ENCODE measurements around the gene GNAL.
"Not testable (repeated sequence)": the region's sequence is repeated elsewhere in the genome, so short reads cannot be mapped to it uniquely, and the experiment has no call there.

Gene GNAL

GRCh38 chr18:11688972-11689668, at the start of gene GNAL:
TSS of gene GNAL (plus strand) at chr18:11689264. CDS start at chr18:11689564, 300 bp downstream.
- Histone ChIP-seq H3K9ac (ENCODE audit: insufficient read length) (no peak within 1 kb of the TSS), H3K4me3 (peak within 1 kb of the TSS; percentile 85), H3K27ac (no peak within 1 kb of the TSS), H3K36me3 (ENCODE audit: insufficient read depth, low read length) (no peaks in the 10 kb centered on the region), H3K9me3 (ENCODE audit: low read depth, low read length) (no peaks in the 10 kb centered on the region)
- TF ChIP-seq EZH2 (IDR thresholded peaks at IDR 0.05): no peak
- TF ChIP-seq FOXP2 (optimal IDR thresholded peaks at IDR 0.05; ENCODE audit: control extremely low read depth, extremely low read length, insufficient read depth): no peak
- TF ChIP-seq POLR2AphosphoS5 (IDR thresholded peaks at IDR 0.05; ENCODE audit: borderline replicate concordance, low read depth, low read length): no peak
- DNase-seq (ENCODE audit: low read depth, low spot score): peak; percentile 18

DNA sequence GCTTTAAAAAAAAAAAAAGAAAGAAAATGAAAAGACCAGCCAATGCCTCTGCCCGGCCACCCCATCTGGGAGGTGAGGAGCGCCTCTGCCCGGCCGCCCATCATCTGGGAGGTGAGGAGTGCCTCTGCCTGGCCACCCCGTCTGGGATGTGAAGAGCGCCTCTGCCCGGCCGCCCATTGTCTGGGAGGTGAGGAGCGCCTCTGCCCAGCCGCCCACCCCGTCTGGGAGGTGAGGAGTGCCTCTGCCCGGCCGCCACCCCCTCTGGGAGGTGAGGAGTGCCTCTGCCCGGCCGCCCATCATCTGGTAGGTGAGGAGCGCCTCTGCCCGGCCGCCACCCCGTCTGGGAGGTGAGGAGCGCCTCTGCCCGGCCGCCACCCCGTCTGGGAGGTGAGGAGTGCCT, 41.8 kb upstream of the GNAL start:
- not testable (repeated sequence) for H3K9me3 ChIP-seq (ENCODE audit: low read depth, low read length); H3K27ac ChIP-seq; DNase-seq (ENCODE audit: low read depth, low spot score); H3K4me3 ChIP-seq; H3K9ac ChIP-seq (ENCODE audit: insufficient read length); H3K36me3 ChIP-seq (ENCODE audit: insufficient read depth, low read length)

DNA sequence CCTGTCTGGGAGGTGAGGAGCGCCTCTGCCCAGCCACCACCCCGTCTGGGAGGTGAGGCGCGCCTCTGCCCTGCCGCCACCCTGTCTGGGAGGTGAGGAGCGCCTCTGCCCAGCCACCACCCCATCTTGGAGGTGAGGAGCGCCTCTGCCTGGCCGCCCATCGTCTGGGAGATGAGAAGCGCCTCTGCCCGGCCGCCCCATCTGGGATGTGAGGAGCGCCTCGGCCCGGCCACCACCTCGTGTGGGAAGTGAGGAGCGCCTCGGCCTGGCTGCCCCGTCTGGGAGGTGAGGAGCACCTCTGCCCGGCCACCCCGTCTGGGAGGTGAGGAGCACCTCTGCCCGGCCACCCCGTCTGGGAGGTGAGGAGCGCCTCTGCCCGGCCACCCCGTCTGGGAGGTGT, 41.3 kb upstream of the GNAL start:
- H3K9me3 ChIP-seq (ENCODE audit: low read depth, low read length); H3K36me3 ChIP-seq (ENCODE audit: insufficient read depth, low read length); H3K27ac ChIP-seq; H3K9ac ChIP-seq (ENCODE audit: insufficient read length); H3K4me3 ChIP-seq; DNase-seq (ENCODE audit: low read depth, low spot score): not testable (repeated sequence)

DNA sequence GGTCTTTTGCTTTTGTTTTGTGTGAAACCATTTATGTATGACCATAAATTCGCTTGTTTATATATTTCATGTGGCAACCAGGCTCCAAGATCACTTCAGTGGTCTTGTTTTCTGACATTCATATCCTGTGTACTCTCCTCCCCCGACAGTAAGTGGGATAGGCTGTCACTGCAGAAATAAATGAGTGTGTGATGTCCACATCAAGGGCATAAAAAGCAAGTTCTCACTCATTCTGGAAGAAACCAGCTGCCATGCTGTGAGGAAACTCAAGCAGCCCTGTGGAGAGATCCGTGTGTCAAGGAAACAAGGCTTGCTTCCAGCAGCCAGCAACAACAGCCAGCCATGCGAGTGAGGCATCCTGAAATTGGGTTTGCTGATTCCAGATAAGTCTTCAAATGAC, 39.2 kb upstream of the GNAL start:
- H3K36me3 ChIP-seq (ENCODE audit: insufficient read depth, low read length): no peaks in the 10 kb centered on the region
- DNase-seq (ENCODE audit: low read depth, low spot score): no peak
- no peak overlapping the region for H3K27ac ChIP-seq
- H3K9ac ChIP-seq (ENCODE audit: insufficient read length): no peak overlapping the region
- TF ChIP-seq POLR2AphosphoS5 (IDR thresholded peaks at IDR 0.05; ENCODE audit: borderline replicate concordance, low read depth, low read length): no peak
- no peaks in the 10 kb centered on the region for H3K9me3 ChIP-seq (ENCODE audit: low read depth, low read length)
- no peak overlapping the region for H3K4me3 ChIP-seq

GRCh38 chr18:11651899-11652298, 37.2 kb upstream of the GNAL start:
- Histone ChIP-seq H3K27ac (no peak overlapping the region), H3K9ac (ENCODE audit: insufficient read length) (no peak overlapping the region), H3K9me3 (ENCODE audit: low read depth, low read length) (no peaks in the 10 kb centered on the region), H3K36me3 (ENCODE audit: insufficient read depth, low read length) (no peaks in the 10 kb centered on the region), H3K4me3 (no peak overlapping the region)
- DNase-seq (ENCODE audit: low read depth, low spot score): no peak
- TF ChIP-seq POLR2AphosphoS5 (IDR thresholded peaks at IDR 0.05; ENCODE audit: borderline replicate concordance, low read depth, low read length): no peak
- no peak for TF ChIP-seq FOXP2 (optimal IDR thresholded peaks at IDR 0.05; ENCODE audit: control extremely low read depth, extremely low read length, insufficient read depth)
- no peak for TF ChIP-seq EZH2 (IDR thresholded peaks at IDR 0.05)

- Histone ChIP-seq H3K9me3 (ENCODE audit: low read depth, low read length) (no peaks in the 10 kb centered on the region), H3K27ac (no peak overlapping the region), H3K9ac (ENCODE audit: insufficient read length) (no peak overlapping the region), H3K36me3 (ENCODE audit: insufficient read depth, low read length) (no peaks in the 10 kb centered on the region), H3K4me3 (no peak overlapping the region)
- TF ChIP-seq EZH2 (IDR thresholded peaks at IDR 0.05): no peak
- no peak for TF ChIP-seq FOXP2 (optimal IDR thresholded peaks at IDR 0.05; ENCODE audit: control extremely low read depth, extremely low read length, insufficient read depth)
- no peak for TF ChIP-seq POLR2AphosphoS5 (IDR thresholded peaks at IDR 0.05; ENCODE audit: borderline replicate concordance, low read depth, low read length)
- no peak for DNase-seq (ENCODE audit: low read depth, low spot score)
Measured at GRCh38 chr18:11653521-11653920, 35.5 kb upstream of the GNAL start.

- no peak overlapping the region for H3K9ac ChIP-seq (ENCODE audit: insufficient read length)
- no peaks in the 10 kb centered on the region for H3K36me3 ChIP-seq (ENCODE audit: insufficient read depth, low read length)
- H3K27ac ChIP-seq: no peak overlapping the region
- H3K4me3 ChIP-seq: no peak overlapping the region
- no peak for DNase-seq (ENCODE audit: low read depth, low spot score)
- H3K9me3 ChIP-seq (ENCODE audit: low read depth, low read length): no peaks in the 10 kb centered on the region
- TF ChIP-seq POLR2AphosphoS5 (IDR thresholded peaks at IDR 0.05; ENCODE audit: borderline replicate concordance, low read depth, low read length) (no peak), EZH2 (IDR thresholded peaks at IDR 0.05) (no peak), FOXP2 (optimal IDR thresholded peaks at IDR 0.05; ENCODE audit: control extremely low read depth, extremely low read length, insufficient read depth) (no peak)
Measured at GRCh38 chr18:11654736-11655605, 34.1 kb upstream of the GNAL start.

GRCh38 chr18:11655606-11655932, 33.5 kb upstream of the GNAL start:
- Histone ChIP-seq H3K9me3 (ENCODE audit: low read depth, low read length) (no peaks in the 10 kb centered on the region), H3K4me3 (no peak overlapping the region), H3K9ac (ENCODE audit: insufficient read length) (no peak overlapping the region), H3K36me3 (ENCODE audit: insufficient read depth, low read length) (no peaks in the 10 kb centered on the region), H3K27ac (no peak overlapping the region)
- no peak for DNase-seq (ENCODE audit: low read depth, low spot score)
- no peak for TF ChIP-seq FOXP2 (optimal IDR thresholded peaks at IDR 0.05; ENCODE audit: control extremely low read depth, extremely low read length, insufficient read depth)
- TF ChIP-seq POLR2AphosphoS5 (IDR thresholded peaks at IDR 0.05; ENCODE audit: borderline replicate concordance, low read depth, low read length): no peak
- no peak for TF ChIP-seq EZH2 (IDR thresholded peaks at IDR 0.05)

DNA sequence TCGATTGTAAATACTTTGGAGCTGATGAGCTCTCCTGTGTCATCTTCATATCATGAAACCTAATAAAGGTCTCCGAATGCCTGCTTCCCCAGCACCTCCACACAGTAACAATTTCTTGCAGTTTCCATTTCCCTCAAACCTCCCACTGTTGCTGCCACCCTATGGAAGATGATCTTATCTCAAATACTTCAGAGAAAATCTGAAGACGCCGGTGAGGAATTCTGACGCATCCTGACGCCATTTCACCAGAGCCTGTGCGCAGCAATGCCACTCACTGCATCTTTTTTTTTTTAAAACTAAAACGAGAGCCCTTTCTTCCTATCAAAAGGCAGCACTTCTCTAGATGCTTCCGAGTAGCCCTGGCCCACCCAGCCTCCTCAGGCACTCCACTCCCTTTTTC, 31.9 kb upstream of the GNAL start:
- TF ChIP-seq EZH2 (IDR thresholded peaks at IDR 0.05): no peak
- TF ChIP-seq FOXP2 (optimal IDR thresholded peaks at IDR 0.05; ENCODE audit: control extremely low read depth, extremely low read length, insufficient read depth): no peak
- no peak for TF ChIP-seq POLR2AphosphoS5 (IDR thresholded peaks at IDR 0.05; ENCODE audit: borderline replicate concordance, low read depth, low read length)
- Histone ChIP-seq H3K36me3 (ENCODE audit: insufficient read depth, low read length) (no peaks in the 10 kb centered on the region), H3K9ac (ENCODE audit: insufficient read length) (no peak overlapping the region), H3K9me3 (ENCODE audit: low read depth, low read length) (no peaks in the 10 kb centered on the region), H3K4me3 (no peak overlapping the region), H3K27ac (no peak overlapping the region)
- DNase-seq (ENCODE audit: low read depth, low spot score): no peak
